DMS153 (cell line): ENCODE data around the gene PCSK6.

Source experiments
- DNase-seq: peaks from one replicate; lab custom pipeline; 2025; lab: John Stamatoyannopoulos, UW

The PCSK6 gene

GRCh38 chr15:101325263-101326025 lies 164.1 kb downstream of the PCSK6 start:
- no peak for DNase-seq

- DNase-seq = no peak
These were observed 164.9 kb downstream of the PCSK6 start for GRCh38 chr15:101324524-101325177.

GRCh38 chr15:101323793-101324523 lies 165.5 kb downstream of the PCSK6 start:
- DNase-seq = no peak

GRCh38 chr15:101322854-101323477 lies 166.5 kb downstream of the PCSK6 start:
- no peak for DNase-seq

- no peak for DNase-seq
These were observed 167.4 kb downstream of the PCSK6 start for GRCh38 chr15:101322016-101322695.

- DNase-seq = peak; percentile 1
These were observed 168.9 kb downstream of the PCSK6 start for GRCh38 chr15:101320501-101321052.

- DNase-seq = no peak
These were observed 170.7 kb downstream of the PCSK6 start for GRCh38 chr15:101318839-101319238.

- no peak for DNase-seq
These were observed 171.2 kb downstream of the PCSK6 start for GRCh38 chr15:101318147-101318819.

- no peak for DNase-seq
These were observed 172.1 kb downstream of the PCSK6 start for GRCh38 chr15:101317336-101317872.

- no peak for DNase-seq
These were observed 173.0 kb downstream of the PCSK6 start for GRCh38 chr15:101316529-101316928.

GRCh38 chr15:101315736-101316135 lies 173.8 kb downstream of the PCSK6 start:
- DNase-seq = no peak

- no peak for DNase-seq
These were observed 175.0 kb downstream of the PCSK6 start for GRCh38 chr15:101314336-101315125.

- no peak for DNase-seq
These were observed 176.3 kb downstream of the PCSK6 start for GRCh38 chr15:101313041-101313761.

GRCh38 chr15:101310508-101310907 lies 179.0 kb downstream of the PCSK6 start:
- DNase-seq = no peak

- DNase-seq = no peak
These were observed 179.4 kb downstream of the PCSK6 start for GRCh38 chr15:101310161-101310480.

- DNase-seq = no peak
These were observed 179.9 kb downstream of the PCSK6 start for GRCh38 chr15:101309436-101310160.

GRCh38 chr15:101308604-101309435 lies 180.7 kb downstream of the PCSK6 start:
- no peak for DNase-seq
